OCI-LY7 (cell line): Measurements from ENCODE around the gene RAE1.

Experiments
- EZH2phosphoT487 ChIP-seq: fragments of 200-600 bp; sonication (generic); IDR thresholded peaks from 2 replicates; pipeline ENCODE4 v1.6.1; 2018; ENCODE audit warnings: low read depth, borderline replicate concordance, mild to moderate bottlenecking, mixed run types, antibody characterized with exemption, low read length, moderate library complexity, mixed read lengths
- TF ChIP-seq, protein P1 (sequence below): fragments of 200-600 bp; sonication (generic); conservative IDR thresholded peaks from 2 replicates; pipeline ENCODE4 v1.5.1; 2014; ENCODE audit warnings: mild to moderate bottlenecking, antibody characterized with exemption, low read length, moderate library complexity, mixed read lengths

DNA sequence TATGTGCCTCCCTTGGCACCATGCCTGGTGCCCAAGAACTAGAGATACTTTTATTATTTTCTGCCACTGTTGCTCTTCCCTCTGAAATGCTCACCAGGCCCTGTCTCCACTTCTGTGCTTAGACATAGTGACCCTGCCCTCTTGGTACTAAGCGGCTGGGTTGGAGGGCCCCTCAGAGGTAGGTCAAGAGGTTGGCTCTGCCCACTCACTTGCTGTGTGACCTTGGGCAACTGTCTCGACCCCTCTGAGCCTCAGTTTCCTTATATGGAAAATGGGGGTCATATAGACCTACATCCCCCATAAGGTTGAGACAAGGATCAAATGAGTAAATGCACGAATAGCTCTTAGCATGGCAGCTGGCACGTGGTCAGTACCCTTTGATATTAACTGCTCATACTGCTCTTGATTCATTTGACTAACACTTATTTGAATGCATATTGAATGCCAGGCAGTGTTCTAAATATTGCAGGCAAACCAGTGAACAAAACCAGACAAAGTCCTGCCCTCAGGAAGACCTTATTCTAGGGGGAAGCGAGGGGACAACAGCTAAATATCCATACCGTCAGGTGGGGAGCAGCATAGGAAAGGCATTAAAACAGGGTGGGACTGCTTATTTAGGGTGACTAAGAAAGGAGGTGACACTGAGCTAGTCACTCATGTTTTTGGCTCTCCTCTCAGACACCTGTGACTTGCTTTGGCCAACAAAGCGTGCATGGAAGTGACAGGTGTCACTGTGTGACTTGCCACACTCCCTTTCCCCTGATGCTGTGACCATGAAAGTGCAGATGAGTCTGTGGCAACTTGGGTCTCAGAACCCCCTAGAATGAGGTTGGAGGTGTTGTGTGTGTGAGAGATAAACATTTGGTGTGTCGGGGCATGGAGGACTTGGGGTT lies 35.7 kb upstream of the RAE1 start:
- TF ChIP-seq, protein P1, sequence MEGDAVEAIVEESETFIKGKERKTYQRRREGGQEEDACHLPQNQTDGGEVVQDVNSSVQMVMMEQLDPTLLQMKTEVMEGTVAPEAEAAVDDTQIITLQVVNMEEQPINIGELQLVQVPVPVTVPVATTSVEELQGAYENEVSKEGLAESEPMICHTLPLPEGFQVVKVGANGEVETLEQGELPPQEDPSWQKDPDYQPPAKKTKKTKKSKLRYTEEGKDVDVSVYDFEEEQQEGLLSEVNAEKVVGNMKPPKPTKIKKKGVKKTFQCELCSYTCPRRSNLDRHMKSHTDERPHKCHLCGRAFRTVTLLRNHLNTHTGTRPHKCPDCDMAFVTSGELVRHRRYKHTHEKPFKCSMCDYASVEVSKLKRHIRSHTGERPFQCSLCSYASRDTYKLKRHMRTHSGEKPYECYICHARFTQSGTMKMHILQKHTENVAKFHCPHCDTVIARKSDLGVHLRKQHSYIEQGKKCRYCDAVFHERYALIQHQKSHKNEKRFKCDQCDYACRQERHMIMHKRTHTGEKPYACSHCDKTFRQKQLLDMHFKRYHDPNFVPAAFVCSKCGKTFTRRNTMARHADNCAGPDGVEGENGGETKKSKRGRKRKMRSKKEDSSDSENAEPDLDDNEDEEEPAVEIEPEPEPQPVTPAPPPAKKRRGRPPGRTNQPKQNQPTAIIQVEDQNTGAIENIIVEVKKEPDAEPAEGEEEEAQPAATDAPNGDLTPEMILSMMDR, result no peak
- TF ChIP-seq EZH2phosphoT487, result no peak
